Measurements from ENCODE around the gene TRABD2B.

The TRABD2B gene

DNA sequence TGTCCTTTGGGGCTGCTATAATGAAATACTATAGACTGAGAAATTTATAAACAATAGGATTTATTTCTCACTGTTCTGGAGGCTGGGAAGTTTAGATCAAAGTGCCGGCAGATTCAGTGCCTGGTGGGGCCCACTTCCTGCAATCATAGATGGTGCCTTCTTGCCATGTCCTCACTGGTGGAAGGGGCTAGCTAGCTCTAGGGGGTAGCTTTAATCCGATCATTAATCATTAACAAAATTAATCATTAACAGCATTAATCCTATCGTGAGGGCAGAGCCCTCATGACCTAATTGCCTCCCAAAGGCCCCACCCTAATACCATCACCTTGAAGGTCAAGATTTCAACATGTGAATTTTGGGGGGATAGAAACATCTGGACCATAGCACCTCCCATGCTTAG lies 124.3 kb downstream of the TRABD2B start:
- Histone ChIP-seq H3F3A (ENCODE audit: insufficient read depth) (no peaks in the 10 kb centered on the region), H3K9me3 (ENCODE audit: insufficient read depth, low read length) (no peaks in the 10 kb centered on the region), H3K79me2 (ENCODE audit: insufficient read depth, low read length) (no peaks in the 10 kb centered on the region), H2AFZ (ENCODE audit: low read depth, low read length, severe bottlenecking) (no peak overlapping the region), H3K4me3 (ENCODE audit: insufficient read depth, low read length, poor library complexity, severe bottlenecking) (no peak overlapping the region), H3K9ac (ENCODE audit: low read length) (no peak overlapping the region), H4K20me1 (ENCODE audit: low read depth, low read length) (no peaks in the 10 kb centered on the region), H3K27me3 (ENCODE audit: low read length) (no peaks in the 10 kb centered on the region), H3K4me2 (ENCODE audit: low read depth, low read length, poor library complexity, severe bottlenecking) (no peak overlapping the region), H3K9me2 (replicated peaks; ENCODE audit: insufficient read depth, low read length) (no peaks in the 10 kb centered on the region), H3K27ac (ENCODE audit: low read depth, low read length) (no peak overlapping the region), H3K36me3 (ENCODE audit: low read length) (no peaks in the 10 kb centered on the region)
- no peak for TF ChIP-seq EZH2phosphoT487 (conservative IDR thresholded peaks at IDR 0.05; ENCODE audit: low read length)
- TF ChIP-seq, protein P1, sequence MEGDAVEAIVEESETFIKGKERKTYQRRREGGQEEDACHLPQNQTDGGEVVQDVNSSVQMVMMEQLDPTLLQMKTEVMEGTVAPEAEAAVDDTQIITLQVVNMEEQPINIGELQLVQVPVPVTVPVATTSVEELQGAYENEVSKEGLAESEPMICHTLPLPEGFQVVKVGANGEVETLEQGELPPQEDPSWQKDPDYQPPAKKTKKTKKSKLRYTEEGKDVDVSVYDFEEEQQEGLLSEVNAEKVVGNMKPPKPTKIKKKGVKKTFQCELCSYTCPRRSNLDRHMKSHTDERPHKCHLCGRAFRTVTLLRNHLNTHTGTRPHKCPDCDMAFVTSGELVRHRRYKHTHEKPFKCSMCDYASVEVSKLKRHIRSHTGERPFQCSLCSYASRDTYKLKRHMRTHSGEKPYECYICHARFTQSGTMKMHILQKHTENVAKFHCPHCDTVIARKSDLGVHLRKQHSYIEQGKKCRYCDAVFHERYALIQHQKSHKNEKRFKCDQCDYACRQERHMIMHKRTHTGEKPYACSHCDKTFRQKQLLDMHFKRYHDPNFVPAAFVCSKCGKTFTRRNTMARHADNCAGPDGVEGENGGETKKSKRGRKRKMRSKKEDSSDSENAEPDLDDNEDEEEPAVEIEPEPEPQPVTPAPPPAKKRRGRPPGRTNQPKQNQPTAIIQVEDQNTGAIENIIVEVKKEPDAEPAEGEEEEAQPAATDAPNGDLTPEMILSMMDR (IDR thresholded peaks at IDR 0.05; ENCODE audit: insufficient read depth, low read length, poor library complexity, severe bottlenecking) = no peak

GRCh38 chr1:47871799-47872353 lies 125.3 kb downstream of the TRABD2B start:
- H3K27ac ChIP-seq (ENCODE audit: low read depth, low read length) = no peak overlapping the region
- H3K9ac ChIP-seq (ENCODE audit: low read length) = no peak overlapping the region
- no peaks in the 10 kb centered on the region for H3K79me2 ChIP-seq (ENCODE audit: insufficient read depth, low read length)

GRCh38 chr1:47870946-47871676 lies 126.1 kb downstream of the TRABD2B start:
- H3K9me2 ChIP-seq (replicated peaks; ENCODE audit: insufficient read depth, low read length) = no peaks in the 10 kb centered on the region
- H2AFZ ChIP-seq (ENCODE audit: low read depth, low read length, severe bottlenecking) = no peak overlapping the region
- H3K27me3 ChIP-seq (ENCODE audit: low read length) = no peaks in the 10 kb centered on the region
- no peaks in the 10 kb centered on the region for H3K79me2 ChIP-seq (ENCODE audit: insufficient read depth, low read length)
- no peaks in the 10 kb centered on the region for H4K20me1 ChIP-seq (ENCODE audit: low read depth, low read length)
- H3F3A ChIP-seq (ENCODE audit: insufficient read depth) = no peaks in the 10 kb centered on the region
- H3K27ac ChIP-seq (ENCODE audit: low read depth, low read length) = no peak overlapping the region
- no peak overlapping the region for H3K4me2 ChIP-seq (ENCODE audit: low read depth, low read length, poor library complexity, severe bottlenecking)
- no peaks in the 10 kb centered on the region for H3K36me3 ChIP-seq (ENCODE audit: low read length)
- no peaks in the 10 kb centered on the region for H3K9me3 ChIP-seq (ENCODE audit: insufficient read depth, low read length)
- no peak overlapping the region for H3K4me3 ChIP-seq (ENCODE audit: insufficient read depth, low read length, poor library complexity, severe bottlenecking)
- no peak overlapping the region for H3K9ac ChIP-seq (ENCODE audit: low read length)
- TF ChIP-seq, protein P1 (IDR thresholded peaks at IDR 0.05; ENCODE audit: insufficient read depth, low read length, poor library complexity, severe bottlenecking) = no peak
- no peak for TF ChIP-seq EZH2phosphoT487 (conservative IDR thresholded peaks at IDR 0.05; ENCODE audit: low read length)

More at GRCh38 chr1:47871799-47872353, 125.3 kb downstream of the TRABD2B start:
- Histone ChIP-seq H3K27me3 (ENCODE audit: low read length) (no peaks in the 10 kb centered on the region), H3K4me3 (ENCODE audit: insufficient read depth, low read length, poor library complexity, severe bottlenecking) (no peak overlapping the region), H3K4me2 (ENCODE audit: low read depth, low read length, poor library complexity, severe bottlenecking) (no peak overlapping the region), H2AFZ (ENCODE audit: low read depth, low read length, severe bottlenecking) (no peak overlapping the region), H4K20me1 (ENCODE audit: low read depth, low read length) (no peaks in the 10 kb centered on the region), H3K9me3 (ENCODE audit: insufficient read depth, low read length) (no peaks in the 10 kb centered on the region), H3K36me3 (ENCODE audit: low read length) (no peaks in the 10 kb centered on the region), H3F3A (ENCODE audit: insufficient read depth) (no peaks in the 10 kb centered on the region), H3K9me2 (replicated peaks; ENCODE audit: insufficient read depth, low read length) (no peaks in the 10 kb centered on the region)
- TF ChIP-seq, protein P1 (IDR thresholded peaks at IDR 0.05; ENCODE audit: insufficient read depth, low read length, poor library complexity, severe bottlenecking) = no peak
- no peak for TF ChIP-seq EZH2phosphoT487 (conservative IDR thresholded peaks at IDR 0.05; ENCODE audit: low read length)
